Activated gamma-delta T cell treated with anti-CD3 and anti-CD28 coated beads, Interleukin-2, amount 50 U/mL, for 16 hours (primary cell): ENCODE results near the gene PPP6R1.
"Not testable (repeated sequence)": the region's sequence is repeated elsewhere in the genome, so short reads cannot be mapped to it uniquely, and the experiment has no call there.

ENCODE experiments used
- DNase-seq: peaks from one replicate; pipeline ENCODE4 v3.0.0-alpha.2; 2020; ENCODE audit warnings: low read depth

PPP6R1 gene

GRCh38 chr19:55223291-55224037 lies 35.4 kb downstream of the PPP6R1 start:
- DNase-seq, result no peak

- DNase-seq, result no peak
Measured at GRCh38 chr19:55220525-55220924, 38.3 kb downstream of the PPP6R1 start.

DNA sequence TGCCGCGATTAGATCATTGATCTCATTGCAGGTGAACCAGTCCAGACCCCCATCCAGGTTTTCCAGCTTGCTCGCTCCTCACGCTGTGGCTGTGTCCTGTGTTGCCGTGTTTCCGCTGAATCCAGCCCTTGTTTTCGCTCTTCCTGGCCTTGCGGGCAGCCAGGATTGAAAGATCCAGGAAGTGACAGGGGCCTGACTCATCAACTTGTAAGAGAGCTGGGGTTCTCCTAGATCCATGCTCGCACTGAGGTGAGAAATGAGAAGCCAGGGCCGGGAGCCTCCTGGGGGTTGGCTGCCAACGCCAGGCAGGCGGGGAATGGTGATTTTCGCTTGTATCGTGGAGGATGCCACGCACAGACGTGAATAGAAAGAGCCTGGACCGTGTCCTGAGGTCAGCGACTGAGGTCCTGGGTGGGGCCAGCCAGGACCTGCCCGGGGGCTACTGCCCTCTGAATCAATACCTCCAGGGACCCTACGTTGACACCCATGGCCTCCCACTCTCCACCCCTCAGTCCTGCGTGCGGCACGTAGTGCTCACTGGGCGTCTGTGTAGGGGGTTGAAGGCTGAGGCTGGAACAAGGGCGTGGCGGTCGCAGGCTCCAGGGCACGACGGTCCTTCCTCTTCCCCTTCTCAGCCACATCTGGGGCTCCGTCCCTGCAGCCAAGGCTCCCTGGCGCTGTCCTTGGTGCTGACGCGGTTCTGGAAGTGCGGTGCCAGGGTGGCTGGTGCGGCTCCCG lies 42.2 kb downstream of the PPP6R1 start:
- no peak for DNase-seq

DNA sequence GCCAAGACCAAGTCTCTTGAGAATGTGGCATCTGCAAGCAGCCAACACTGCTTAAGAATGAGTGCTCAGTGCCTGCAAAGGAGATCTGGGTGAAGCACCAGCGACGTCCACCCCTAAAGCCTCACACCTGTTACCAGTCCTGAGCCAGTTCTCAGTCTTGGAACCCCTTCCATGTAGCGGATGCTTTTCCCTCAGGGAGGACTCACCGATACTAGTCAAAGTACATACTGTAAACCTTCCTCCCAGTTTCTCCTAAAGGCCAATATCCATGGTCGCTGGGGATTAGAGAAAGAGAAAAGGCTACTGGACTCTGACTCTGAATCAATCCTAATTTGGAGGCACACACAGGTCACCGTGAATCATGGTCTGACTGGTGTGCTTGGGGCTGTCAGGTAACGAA lies 45.3 kb downstream of the PPP6R1 start:
- DNase-seq, result no peak

GRCh38 chr19:55212447-55212846 lies 46.4 kb downstream of the PPP6R1 start:
- DNase-seq, result no peak

DNA sequence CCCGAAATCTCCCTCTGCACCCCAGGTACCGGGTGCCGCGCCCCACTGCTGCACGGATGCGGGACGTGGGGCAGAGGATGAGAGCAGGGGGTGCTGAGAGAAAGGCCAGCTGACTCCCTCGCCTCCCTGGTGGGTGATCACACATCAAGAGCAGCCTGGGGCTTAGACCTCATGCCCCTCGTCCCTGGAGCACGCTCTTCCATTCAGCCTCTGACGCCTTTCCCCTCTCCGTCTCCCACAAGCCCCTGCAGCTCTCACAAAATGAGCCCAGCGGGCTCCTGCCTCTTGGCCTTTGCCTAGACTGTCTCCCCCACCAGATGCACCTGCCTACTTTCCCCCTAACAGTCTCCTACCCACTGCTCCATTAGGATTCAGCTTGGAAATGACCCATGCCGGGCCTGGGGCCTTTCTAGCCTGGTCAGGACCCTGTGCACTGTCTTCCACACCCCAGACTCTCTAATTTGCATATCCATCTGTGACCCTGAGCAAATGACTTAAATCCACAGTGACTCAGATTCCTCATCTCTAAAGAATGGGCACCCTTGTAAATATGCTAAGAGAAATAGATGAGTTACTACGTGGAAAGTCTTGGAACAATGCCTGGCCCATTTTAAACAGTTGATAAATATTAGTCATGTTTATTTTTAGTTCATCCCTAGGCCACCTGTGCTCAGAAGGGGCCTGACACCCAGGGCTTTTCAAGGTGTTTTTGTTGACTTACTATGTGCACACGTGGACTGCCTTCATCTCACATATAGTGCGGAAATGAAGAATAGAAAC lies 48.9 kb downstream of the PPP6R1 start:
- DNase-seq, result no peak

GRCh38 chr19:55208880-55209692 lies 49.7 kb downstream of the PPP6R1 start, which contains the start of gene PTPRH:
Gene PTPRH, minus strand, starts transcription at chr19:55209501. Its CDS starts 68 bp downstream, at chr19:55209433.
- DNase-seq, result no peak

DNA sequence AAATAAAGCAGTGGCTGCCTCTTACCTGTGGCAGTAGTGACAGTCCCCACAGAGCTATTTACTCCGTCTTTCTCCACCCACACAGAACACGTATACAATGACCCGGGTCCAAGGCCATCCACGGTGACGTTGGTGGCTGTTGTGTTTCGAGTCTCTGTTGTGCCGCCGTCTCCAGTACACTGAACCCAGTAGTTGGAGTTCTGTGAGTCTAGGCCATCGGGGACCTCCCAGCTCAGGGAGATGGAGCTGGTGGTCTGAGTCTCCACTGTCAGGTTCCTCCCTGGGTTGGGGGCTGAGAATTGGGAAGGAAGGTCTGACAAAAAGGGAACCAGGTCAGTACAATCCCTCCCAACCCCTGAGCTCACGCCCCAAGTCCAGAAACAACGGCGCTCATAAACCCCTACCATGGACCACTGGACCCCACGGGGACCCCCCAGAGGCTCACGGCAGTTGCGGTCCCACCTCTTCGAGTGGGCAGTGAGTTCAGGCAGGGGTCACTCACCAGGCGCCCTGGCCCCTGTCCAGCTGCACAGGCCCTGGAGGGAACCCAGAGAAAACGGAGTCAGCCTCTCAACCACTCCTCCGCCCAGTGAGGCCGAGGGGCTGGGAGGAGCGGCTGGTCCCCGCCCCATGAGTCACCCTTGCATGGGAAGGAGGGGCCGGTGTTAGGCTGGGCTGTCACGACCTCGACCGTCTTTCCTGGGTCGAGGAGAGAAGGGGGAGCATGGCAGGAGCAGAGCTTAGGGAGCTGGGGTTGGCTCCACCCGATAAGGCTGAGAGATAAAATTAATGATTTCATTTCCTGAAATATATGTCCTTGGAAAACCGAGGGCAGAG lies 51.9 kb downstream of the PPP6R1 start:
- no peak for DNase-seq

DNA sequence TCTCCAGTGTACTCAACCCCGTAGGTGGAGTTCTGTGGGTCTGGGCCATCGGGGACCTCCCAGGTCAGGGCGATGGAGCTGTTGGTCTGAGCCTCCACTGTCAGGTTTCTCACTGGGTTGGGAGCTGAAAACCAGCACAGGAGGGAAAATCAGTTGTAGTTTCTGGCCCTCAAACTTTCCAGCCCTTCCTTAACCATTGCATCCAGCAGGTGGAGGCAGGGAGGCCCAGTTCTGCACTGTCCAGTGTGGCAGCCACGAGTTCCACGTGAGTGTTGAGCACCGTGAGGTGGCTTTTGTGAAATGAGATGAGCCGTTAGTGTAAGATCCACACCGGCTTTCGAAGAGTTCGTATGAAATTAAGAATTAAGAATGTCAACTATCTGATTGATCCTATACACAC lies 56.6 kb downstream of the PPP6R1 start:
- DNase-seq, result not testable (repeated sequence)

- no peak for DNase-seq
Measured at GRCh38 chr19:55199620-55200204, 59.1 kb downstream of the PPP6R1 start.

GRCh38 chr19:55198651-55199050 lies 60.2 kb downstream of the PPP6R1 start:
- DNase-seq, result no peak

DNA sequence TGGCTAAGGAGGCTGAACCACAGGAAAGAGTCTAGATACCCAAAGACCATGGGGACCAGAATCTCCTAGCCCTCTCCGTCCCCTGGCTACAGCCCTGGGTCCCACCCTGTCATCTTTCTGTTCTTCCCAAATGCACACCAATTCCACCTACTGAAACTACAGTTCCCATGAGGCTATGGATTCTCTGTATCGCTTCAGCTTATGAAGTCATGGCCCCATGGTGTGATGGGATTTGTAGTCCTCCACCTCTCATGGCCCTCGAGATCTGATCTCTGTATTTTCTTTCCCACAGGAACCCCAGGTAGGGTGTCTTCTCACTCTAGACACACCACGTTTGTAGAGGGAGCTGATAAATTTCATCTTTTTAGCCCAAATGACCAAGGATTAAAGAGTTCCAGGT lies 61.3 kb downstream of the PPP6R1 start:
- DNase-seq, result no peak

GRCh38 chr19:55196803-55197202 lies 62.0 kb downstream of the PPP6R1 start:
- no peak for DNase-seq

- no peak for DNase-seq
Measured at GRCh38 chr19:55193481-55193880, 65.3 kb downstream of the PPP6R1 start.

- no peak for DNase-seq
Measured at GRCh38 chr19:55189403-55189835, 69.4 kb downstream of the PPP6R1 start.

DNA sequence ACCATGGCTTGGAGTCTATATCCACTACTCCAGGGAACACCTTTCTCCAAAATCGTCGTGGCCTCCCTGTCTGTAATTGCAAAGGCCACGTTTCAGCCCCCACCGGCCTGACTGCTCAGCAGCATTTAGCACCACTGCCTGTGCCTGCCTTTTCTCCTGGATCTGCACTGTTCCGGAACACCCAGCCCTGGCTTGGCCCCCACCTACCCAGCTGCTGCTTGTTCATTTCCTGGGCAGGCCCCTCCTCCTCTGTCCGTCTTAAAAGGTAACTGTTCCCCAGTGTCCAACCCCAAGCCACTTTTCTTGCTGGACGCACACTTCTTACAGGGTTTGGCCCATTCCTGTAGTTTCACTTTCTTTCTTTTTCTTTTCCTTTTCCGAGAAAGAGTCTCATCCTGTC lies 70.2 kb downstream of the PPP6R1 start:
- no peak for DNase-seq

GRCh38 chr19:55186080-55186479 lies 72.7 kb downstream of the PPP6R1 start:
- DNase-seq, result no peak

DNA sequence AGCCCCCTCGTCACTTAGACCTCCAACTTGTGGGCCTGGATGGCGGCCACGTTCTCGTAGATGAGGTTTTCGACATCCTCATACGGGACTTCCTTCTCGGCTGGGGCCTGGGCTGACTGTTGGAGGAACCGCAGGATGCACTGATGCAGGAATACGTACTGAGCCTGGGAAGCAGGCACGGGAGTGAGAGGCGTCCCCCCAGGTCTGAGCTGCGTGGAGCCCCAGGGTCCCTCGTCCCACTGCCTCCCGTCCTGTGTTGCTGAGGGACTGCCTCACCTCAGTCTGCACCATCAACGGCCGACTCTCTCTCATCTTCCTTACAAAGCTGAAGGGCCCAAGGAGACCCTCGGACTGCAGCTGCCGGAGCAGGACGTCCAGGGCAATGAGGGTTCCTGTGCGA lies 77.1 kb downstream of the PPP6R1 start:
- DNase-seq, result no peak
